B cell (primary cell): ENCODE results near the gene BTAF1.

Source experiments
- EZH2 ChIP-seq: IDR thresholded peaks from 2 replicates; pipeline ENCODE4 v1.6.1; 2012; ENCODE audit warnings: borderline replicate concordance, low read depth, mild to moderate bottlenecking, moderate library complexity, low read length; ENCODE audit not compliant: insufficient read depth, poor library complexity, severe bottlenecking
- TF ChIP-seq, protein P1 (sequence below): fragments of 200-600 bp; IDR thresholded peaks from one replicate; pipeline ENCODE4 v1.8.0; 2022; ENCODE audit warnings: antibody characterized with exemption, mild to moderate bottlenecking

DNA sequence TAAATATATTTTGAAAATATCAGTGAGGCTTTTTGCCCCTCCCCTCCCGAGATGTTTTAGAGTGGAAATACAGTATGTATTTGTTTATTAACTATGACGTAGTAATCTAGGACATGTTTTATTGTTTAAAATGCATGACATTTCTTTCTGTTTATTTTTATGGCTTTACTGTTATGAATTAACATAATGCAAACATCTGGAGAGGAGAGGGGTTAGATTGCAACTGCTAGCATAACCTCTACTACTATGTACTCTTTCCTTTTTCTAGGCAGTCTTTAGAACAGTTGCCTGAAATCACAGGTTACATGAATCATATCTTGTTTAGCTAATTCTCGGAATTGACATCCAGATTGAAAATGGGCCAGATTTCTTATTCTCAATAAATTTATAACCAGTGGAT is 7.4 kb downstream of the BTAF1 start:
- TF ChIP-seq, protein P1, sequence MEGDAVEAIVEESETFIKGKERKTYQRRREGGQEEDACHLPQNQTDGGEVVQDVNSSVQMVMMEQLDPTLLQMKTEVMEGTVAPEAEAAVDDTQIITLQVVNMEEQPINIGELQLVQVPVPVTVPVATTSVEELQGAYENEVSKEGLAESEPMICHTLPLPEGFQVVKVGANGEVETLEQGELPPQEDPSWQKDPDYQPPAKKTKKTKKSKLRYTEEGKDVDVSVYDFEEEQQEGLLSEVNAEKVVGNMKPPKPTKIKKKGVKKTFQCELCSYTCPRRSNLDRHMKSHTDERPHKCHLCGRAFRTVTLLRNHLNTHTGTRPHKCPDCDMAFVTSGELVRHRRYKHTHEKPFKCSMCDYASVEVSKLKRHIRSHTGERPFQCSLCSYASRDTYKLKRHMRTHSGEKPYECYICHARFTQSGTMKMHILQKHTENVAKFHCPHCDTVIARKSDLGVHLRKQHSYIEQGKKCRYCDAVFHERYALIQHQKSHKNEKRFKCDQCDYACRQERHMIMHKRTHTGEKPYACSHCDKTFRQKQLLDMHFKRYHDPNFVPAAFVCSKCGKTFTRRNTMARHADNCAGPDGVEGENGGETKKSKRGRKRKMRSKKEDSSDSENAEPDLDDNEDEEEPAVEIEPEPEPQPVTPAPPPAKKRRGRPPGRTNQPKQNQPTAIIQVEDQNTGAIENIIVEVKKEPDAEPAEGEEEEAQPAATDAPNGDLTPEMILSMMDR = no peak
- no peak for TF ChIP-seq EZH2
